Left forelimb (tissue), 1 donor: ENCODE measurements around the gene PLXDC2.
A peak's percentile ranks its signal among the peaks of the same experiment; 100 is the strongest.

Experiments
- DNase-seq: peaks from one replicate; pipeline ENCODE4 v3.0.0-alpha.2; 2018; ENCODE audit warnings: low spot score

Gene PLXDC2

GRCh38 chr10:19911886-19912285 lies 95.7 kb downstream of the PLXDC2 start:
- no peak for DNase-seq

- no peak for DNase-seq
Observed at GRCh38 chr10:19913987-19914386, 97.8 kb downstream of the PLXDC2 start.

GRCh38 chr10:19915125-19915524 lies 98.9 kb downstream of the PLXDC2 start:
- DNase-seq: no peak

GRCh38 chr10:19915816-19916215 lies 99.6 kb downstream of the PLXDC2 start:
- DNase-seq: no peak

- no peak for DNase-seq
Observed at GRCh38 chr10:19917751-19918478, 101.7 kb downstream of the PLXDC2 start.

- no peak for DNase-seq
Observed at GRCh38 chr10:19918794-19919193, 102.6 kb downstream of the PLXDC2 start.

GRCh38 chr10:19919671-19920070 lies 103.4 kb downstream of the PLXDC2 start:
- DNase-seq: no peak

- DNase-seq: no peak
Observed at GRCh38 chr10:19920075-19920726, 104.0 kb downstream of the PLXDC2 start.

GRCh38 chr10:19921300-19922140 lies 105.3 kb downstream of the PLXDC2 start:
- DNase-seq: no peak

- no peak for DNase-seq
Observed at GRCh38 chr10:19922236-19922963, 106.2 kb downstream of the PLXDC2 start.

- DNase-seq: no peak
Observed at GRCh38 chr10:19925064-19925463, 108.8 kb downstream of the PLXDC2 start.

- no peak for DNase-seq
Observed at GRCh38 chr10:19928936-19929335, 112.7 kb downstream of the PLXDC2 start.

- no peak for DNase-seq
Observed at GRCh38 chr10:19929506-19930140, 113.4 kb downstream of the PLXDC2 start.

GRCh38 chr10:19930936-19931893 lies 115.0 kb downstream of the PLXDC2 start:
- DNase-seq: peak; percentile 84

- DNase-seq: no peak
Observed at GRCh38 chr10:19931894-19932590, 115.8 kb downstream of the PLXDC2 start.

GRCh38 chr10:19932806-19933371 lies 116.7 kb downstream of the PLXDC2 start:
- DNase-seq: no peak

- DNase-seq: no peak
Observed at GRCh38 chr10:19933772-19934171, 117.5 kb downstream of the PLXDC2 start.

- no peak for DNase-seq
Observed at GRCh38 chr10:19935176-19935575, 118.9 kb downstream of the PLXDC2 start.

- no peak for DNase-seq
Observed at GRCh38 chr10:19936289-19936688, 120.1 kb downstream of the PLXDC2 start.
